Endothelial cell of umbilical vein (primary cell): ENCODE measurements around the gene DCC. TPM values are rescaled to one million over a fixed set of nuclear protein-coding genes. Genes with fewer than 3 reads are reported as not detected.

ENCODE experiments used
- BruUV-seq: library from RNA; stranded (reverse); fragments of 400-500 nt; replicated peaks from 2 replicates; lab custom pipeline; 2021; lab: Mats Ljungman, UMichigan
- CTCF ChIA-PET: fragments of 300-600, 350-600 bp; sonication (Branson Sonifier 250); formaldehyde crosslinking; loops from one replicate; lab custom pipeline; 2021; ENCODE audit warnings: antibody characterized with exemption, inconsistent platforms; lab: Charles Lee
- POLR2A ChIA-PET: fragments of 300-600, 350-600 bp; sonication (Branson Sonifier 250); formaldehyde crosslinking; loops from one replicate; lab custom pipeline; 2021; ENCODE audit warnings: antibody characterized with exemption, inconsistent platforms; lab: Charles Lee
- DNase-seq: peaks from one replicate; pipeline ENCODE4 v3.0.0-alpha.2; 2011; ENCODE audit warnings: low read depth, low spot score
- FAIRE-seq: peaks from 2 replicates; lab custom pipeline; 2011; peaks lifted over from hg19 to GRCh38; lab: Jason Lieb, UNC
- H2AFZ ChIP-seq: 2 replicates; pipeline ENCODE4 v1.6.0; 2012; ENCODE audit warnings: low read depth, low read length, control low read depth, inconsistent platforms
- H3K27ac ChIP-seq: 2 replicates; pipeline ENCODE4 v1.5.1; 2011; ENCODE audit warnings: low read depth, mild to moderate bottlenecking, control low read depth, low read length, moderate library complexity; ENCODE audit not compliant: insufficient read depth
- H3K27me3 ChIP-seq, 2 experiments: 2 replicates each; pipeline versions ENCODE4 v1.6.0 to v1.6.1; 2011; ENCODE audit warnings: low read length in 2 of 2, mixed read lengths in 1 of 2; ENCODE audit not compliant: control insufficient read depth in 2 of 2, insufficient read depth in 2 of 2
- H3K36me3 ChIP-seq, 2 experiments: 2 replicates in 1 of 2; 3 replicates in 1 of 2; pipeline ENCODE4 v1.5.1; 2011; ENCODE audit warnings: low read length in 2 of 2, mild to moderate bottlenecking in 1 of 2, moderate library complexity in 1 of 2; ENCODE audit not compliant: control insufficient read depth in 2 of 2, insufficient read depth in 2 of 2; ENCODE audit errors: extremely low read depth in 1 of 2
- H3K4me1 ChIP-seq: 3 replicates; pipeline ENCODE4 v1.5.1; 2011; ENCODE audit warnings: mild to moderate bottlenecking, low read length; ENCODE audit not compliant: control insufficient read depth, insufficient read depth; ENCODE audit errors: extremely low read depth
- H3K4me2 ChIP-seq: 2 replicates; pipeline ENCODE4 v1.6.1; 2011; ENCODE audit warnings: low read length, control low read depth, mixed read lengths; ENCODE audit not compliant: insufficient read depth
- H3K4me3 ChIP-seq, 3 experiments: fragments of 200-600 bp in 1 of 3; sonication (generic), shearing (Covaris generic) in 1 of 3; replicated peaks in 1 of 3; 2 replicates each; pipeline ENCODE4 v1.5.1; 2011 to 2016; ENCODE audit warnings: control low read depth in 3 of 3, low read length in 3 of 3, mild to moderate bottlenecking in 2 of 3, inconsistent platforms in 1 of 3, low read depth in 1 of 3, moderate library complexity in 1 of 3; ENCODE audit not compliant: insufficient read depth in 1 of 3
- H3K79me2 ChIP-seq: 2 replicates; pipeline ENCODE4 v1.6.0; 2012; ENCODE audit warnings: low read length, inconsistent platforms; ENCODE audit not compliant: control insufficient read depth, insufficient read depth
- H3K9ac ChIP-seq: replicated peaks from 2 replicates; pipeline ENCODE3; 2011; ENCODE audit warnings: low read length, control low read depth; ENCODE audit not compliant: insufficient read depth; ENCODE audit errors: extremely low read depth
- H3K9me1 ChIP-seq: replicated peaks from 3 replicates; pipeline ENCODE4 v1.6.0; 2011; ENCODE audit warnings: mild to moderate bottlenecking, low read length; ENCODE audit not compliant: control insufficient read depth, insufficient read depth; ENCODE audit errors: extremely low read depth
- H3K9me3 ChIP-seq: replicated peaks from 2 replicates; pipeline ENCODE4 v1.5.1; 2012; ENCODE audit warnings: low read length, inconsistent platforms; ENCODE audit not compliant: control insufficient read depth, insufficient read depth
- H4K20me1 ChIP-seq: replicated peaks from 2 replicates; pipeline ENCODE3; 2011; ENCODE audit warnings: mild to moderate bottlenecking, low read length; ENCODE audit not compliant: control insufficient read depth, insufficient read depth; ENCODE audit errors: extremely low read depth
- CTCF ChIP-seq, 2 donors: IDR thresholded peaks; 1 replicate in 1 of 2; 2 replicates in 1 of 2; pipeline ENCODE4 v1.5.1; 2011; ENCODE audit warnings: low read length in 2 of 2, mild to moderate bottlenecking in 2 of 2, moderate library complexity in 2 of 2, control low read depth in 1 of 2, inconsistent platforms in 1 of 2, low read depth in 1 of 2; ENCODE audit not compliant: insufficient read depth in 1 of 2; ENCODE audit errors: extremely low read depth in 1 of 2
- EZH2 ChIP-seq: IDR thresholded peaks from 2 replicates; pipeline ENCODE4 v1.6.1; 2012; ENCODE audit warnings: borderline replicate concordance, low read depth, mild to moderate bottlenecking, moderate library complexity, low read length, inconsistent platforms; ENCODE audit not compliant: severe bottlenecking
- FOS ChIP-seq: IDR thresholded peaks from 2 replicates; pipeline ENCODE4 v1.6.1; 2011; ENCODE audit warnings: mild to moderate bottlenecking, low read length, moderate library complexity, borderline replicate concordance; ENCODE audit not compliant: insufficient read depth
- GATA2 ChIP-seq: IDR thresholded peaks from 2 replicates; pipeline ENCODE4 v1.7.0; 2011; ENCODE audit warnings: low read depth, mild to moderate bottlenecking, moderate library complexity, mixed read lengths, low read length; ENCODE audit not compliant: insufficient read length, insufficient read depth
- JUN ChIP-seq: IDR thresholded peaks from 2 replicates; pipeline ENCODE4 v1.6.1; 2011; ENCODE audit warnings: borderline replicate concordance, low read depth; ENCODE audit not compliant: insufficient read length, insufficient read depth
- MAX ChIP-seq: IDR thresholded peaks from 2 replicates; pipeline ENCODE4 v1.6.1; 2011; ENCODE audit not compliant: insufficient read depth, insufficient read length
- MYC ChIP-seq: IDR thresholded peaks from one replicate; pipeline ENCODE4 v1.6.1; 2011; ENCODE audit warnings: mild to moderate bottlenecking, low read depth, low read length
- POLR2A ChIP-seq: IDR thresholded peaks from 2 replicates; pipeline ENCODE4 v1.6.1; 2012; ENCODE audit warnings: low read depth, mild to moderate bottlenecking, control low read depth, low read length
- POLR2AphosphoS5 ChIP-seq: IDR thresholded peaks from 2 replicates; pipeline ENCODE4 v1.6.1; 2012; ENCODE audit warnings: low read depth, mild to moderate bottlenecking, control low read depth, low read length, moderate library complexity; ENCODE audit not compliant: insufficient read depth
- dilution Hi-C: fragments of 300-500 bp; cut with MboI; formaldehyde crosslinking; loops from one replicate; pipeline ENCODE4 v1.15.0; 2019; ENCODE audit warnings: low sequenced_read_pairs; ENCODE audit not compliant: extremely low pct_ligation_motif_present
- intact Hi-C: fragments of 100-400 bp; cut with micrococcal nuclease; formaldehyde crosslinking; loops from one replicate; pipeline ENCODE4 v1.10.0; 2022
- polyA plus RNA-seq, 4 experiments: library from polyadenylated mRNA; depleted of rRNA in 3 of 4; stranded (reverse) in 3 of 4; unstranded in 1 of 4; fragments of >200 nt; gene quantifications; 2 replicates each; pipeline versions ENCODE4 v1.2.1 to v1.2.3, GENCODE V29; 2011 to 2012; ENCODE audit warnings: missing spikeins in 1 of 4
- total RNA-seq: library from RNA; stranded (reverse); gene quantifications from 2 replicates; pipeline ENCODE4 v1.2.3, GENCODE V29; 2021

DCC gene
- total and polyA plus RNA-seq, 2 donors (not counting 3 experiments of a cell fraction or from before 2014, with no cell fraction given), result not detected

- H4K20me1 ChIP-seq, result no peaks in the 10 kb centered on the region
- POLR2A ChIA-PET, result no interaction called here
- dilution Hi-C loops, result no loop called here
Observed at GRCh38 chr18:52496426-52496825, 156.4 kb downstream of the DCC start.

More at GRCh38 chr18:52496426-52496825, 156.4 kb downstream of the DCC start:
- TF ChIP-seq MYC, result no peak
- TF ChIP-seq MAX, result no peak
- no peak for TF ChIP-seq EZH2
- no peak for TF ChIP-seq CTCF (IDR thresholded peaks at IDR 0.05; ENCODE audit: extremely low read depth in 1 of 2, insufficient read depth in 1 of 2, low read depth in 1 of 2, low read length in 2 of 2)
- TF ChIP-seq POLR2A, result no peak
- TF ChIP-seq GATA2, result no peak
- no peak for TF ChIP-seq JUN
- TF ChIP-seq POLR2AphosphoS5, result no peak
- no peak for TF ChIP-seq FOS
- H3K4me1 ChIP-seq, result no peaks in the 10 kb centered on the region
- H3K4me2 ChIP-seq, result no peak overlapping the region
- no peak overlapping the region for H3K27ac ChIP-seq
- no peaks in the 10 kb centered on the region for H3K27me3 ChIP-seq
- no peak overlapping the region for H2AFZ ChIP-seq
- CTCF ChIA-PET, result no interaction called here
- no peak overlapping the region for H3K9ac ChIP-seq
- DNase-seq, result no peak
- intact Hi-C loops, result no loop called here
- peaks cover 3% of the 10 kb centered on the region for H3K9me3 ChIP-seq
- H3K4me3 ChIP-seq, result no peak overlapping the region
- H3K36me3 ChIP-seq, result no peaks in the 10 kb centered on the region
- FAIRE-seq, result no peak
- no TSS peak for BruUV-seq
- no peaks in the 10 kb centered on the region for H3K79me2 ChIP-seq
- H3K9me1 ChIP-seq, result no peaks in the 10 kb centered on the region
